Liver (tissue), 3 donors: ENCODE results near the gene SLC38A1.

Experiments
- EGR1 ChIP-seq, 2 donors: IDR thresholded peaks; 2 replicates each; pipeline ENCODE4 v1.6.1; 2016 to 2018; ENCODE audit warnings: antibody characterized with exemption in 2 of 2, low read depth in 2 of 2
- FOXA1 ChIP-seq: IDR thresholded peaks from 2 replicates; pipeline ENCODE4 v1.6.1; 2016; ENCODE audit warnings: antibody characterized with exemption
- GABPA ChIP-seq, 2 donors: IDR thresholded peaks in 1 of 2; conservative IDR thresholded peaks in 1 of 2; 2 replicates each; pipeline ENCODE4 v1.6.1; 2016; ENCODE audit warnings: antibody characterized with exemption in 2 of 2, mild to moderate bottlenecking in 1 of 2, moderate library complexity in 1 of 2
- HNF4G ChIP-seq: IDR thresholded peaks from 2 replicates; pipeline ENCODE4 v1.6.1; 2016; ENCODE audit warnings: antibody characterized with exemption
- JUND ChIP-seq, 2 donors: IDR thresholded peaks; 2 replicates each; pipeline ENCODE4 v1.6.1; 2016; ENCODE audit warnings: antibody characterized with exemption in 2 of 2
- RAD21 ChIP-seq, 2 donors: IDR thresholded peaks; 2 replicates each; pipeline ENCODE4 v1.6.1; 2016; ENCODE audit warnings: antibody characterized with exemption in 2 of 2, mild to moderate bottlenecking in 2 of 2
- RXRA ChIP-seq, 2 donors: IDR thresholded peaks; 2 replicates each; pipeline ENCODE4 v1.6.1; 2017 to 2018; ENCODE audit warnings: antibody characterized with exemption in 2 of 2, mild to moderate bottlenecking in 1 of 2
- SP1 ChIP-seq: IDR thresholded peaks from 2 replicates; pipeline ENCODE4 v1.6.1; 2018; ENCODE audit warnings: antibody characterized with exemption, mild to moderate bottlenecking
- TAF1 ChIP-seq: conservative IDR thresholded peaks from 2 replicates; pipeline ENCODE4 v1.6.1; 2016; ENCODE audit warnings: antibody characterized with exemption, mild to moderate bottlenecking
- YY1 ChIP-seq: IDR thresholded peaks from 2 replicates; pipeline ENCODE4 v1.6.1; 2016; ENCODE audit warnings: antibody characterized with exemption, mild to moderate bottlenecking
- TF ChIP-seq, protein P1 (sequence below): fragments of 150-350 bp; IDR thresholded peaks from 2 replicates; pipeline ENCODE4 v1.5.1; 2017; ENCODE audit warnings: improper control_type of control experiment, low read depth, low read length; ENCODE audit not compliant: missing input control
- TF ChIP-seq, protein P2 (sequence below): IDR thresholded peaks from 2 replicates; pipeline ENCODE4 v1.6.1; 2016; ENCODE audit warnings: antibody characterized with exemption
- TF ChIP-seq, protein P3 (sequence below): IDR thresholded peaks from 2 replicates; pipeline ENCODE4 v1.6.1; 2016; ENCODE audit warnings: antibody characterized with exemption
- TF ChIP-seq, protein P4 (sequence below): IDR thresholded peaks from 2 replicates; pipeline ENCODE4 v1.6.1; 2016; ENCODE audit warnings: antibody characterized with exemption, mild to moderate bottlenecking
- donor health status: healthy.
- donor health status: healthy.

DNA sequence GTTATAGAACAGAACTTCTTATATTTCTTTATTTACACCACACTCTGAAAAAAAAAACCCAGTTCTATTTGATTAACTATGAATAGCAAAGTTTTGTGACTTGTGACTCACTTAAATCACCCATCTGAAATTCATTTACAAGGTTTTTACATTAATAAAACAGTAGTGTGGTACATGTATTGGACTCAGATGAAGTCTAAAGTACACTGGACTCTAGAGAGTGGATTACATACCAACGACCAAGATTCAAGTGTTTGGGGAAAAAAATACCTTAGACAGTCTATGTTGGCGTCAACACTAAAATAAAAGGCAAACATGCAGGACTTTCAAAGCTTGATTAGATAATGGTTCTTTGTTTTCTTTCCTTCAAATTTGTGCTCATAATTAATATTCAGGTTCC is 85.7 kb downstream of the SLC38A1 start:
- TF ChIP-seq, protein P1, sequence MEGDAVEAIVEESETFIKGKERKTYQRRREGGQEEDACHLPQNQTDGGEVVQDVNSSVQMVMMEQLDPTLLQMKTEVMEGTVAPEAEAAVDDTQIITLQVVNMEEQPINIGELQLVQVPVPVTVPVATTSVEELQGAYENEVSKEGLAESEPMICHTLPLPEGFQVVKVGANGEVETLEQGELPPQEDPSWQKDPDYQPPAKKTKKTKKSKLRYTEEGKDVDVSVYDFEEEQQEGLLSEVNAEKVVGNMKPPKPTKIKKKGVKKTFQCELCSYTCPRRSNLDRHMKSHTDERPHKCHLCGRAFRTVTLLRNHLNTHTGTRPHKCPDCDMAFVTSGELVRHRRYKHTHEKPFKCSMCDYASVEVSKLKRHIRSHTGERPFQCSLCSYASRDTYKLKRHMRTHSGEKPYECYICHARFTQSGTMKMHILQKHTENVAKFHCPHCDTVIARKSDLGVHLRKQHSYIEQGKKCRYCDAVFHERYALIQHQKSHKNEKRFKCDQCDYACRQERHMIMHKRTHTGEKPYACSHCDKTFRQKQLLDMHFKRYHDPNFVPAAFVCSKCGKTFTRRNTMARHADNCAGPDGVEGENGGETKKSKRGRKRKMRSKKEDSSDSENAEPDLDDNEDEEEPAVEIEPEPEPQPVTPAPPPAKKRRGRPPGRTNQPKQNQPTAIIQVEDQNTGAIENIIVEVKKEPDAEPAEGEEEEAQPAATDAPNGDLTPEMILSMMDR, result no peak
- no peak for TF ChIP-seq FOXA1
- TF ChIP-seq RXRA (IDR thresholded peaks at IDR 0.05), result no peak
- no peak for TF ChIP-seq RAD21 (IDR thresholded peaks at IDR 0.05)
- TF ChIP-seq, protein P2, sequence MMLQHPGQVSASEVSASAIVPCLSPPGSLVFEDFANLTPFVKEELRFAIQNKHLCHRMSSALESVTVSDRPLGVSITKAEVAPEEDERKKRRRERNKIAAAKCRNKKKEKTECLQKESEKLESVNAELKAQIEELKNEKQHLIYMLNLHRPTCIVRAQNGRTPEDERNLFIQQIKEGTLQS, result no peak
- TF ChIP-seq HNF4G, result no peak
- no peak for TF ChIP-seq YY1
- TF ChIP-seq, protein P3, sequence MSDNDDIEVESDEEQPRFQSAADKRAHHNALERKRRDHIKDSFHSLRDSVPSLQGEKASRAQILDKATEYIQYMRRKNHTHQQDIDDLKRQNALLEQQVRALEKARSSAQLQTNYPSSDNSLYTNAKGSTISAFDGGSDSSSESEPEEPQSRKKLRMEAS, result no peak
- no peak for TF ChIP-seq JUND (IDR thresholded peaks at IDR 0.05)
- no peak for TF ChIP-seq GABPA (IDR thresholded peaks at IDR 0.05 in 1 of 2, conservative IDR thresholded peaks at IDR 0.05 in 1 of 2)
- TF ChIP-seq TAF1, result no peak
- TF ChIP-seq, protein P4, sequence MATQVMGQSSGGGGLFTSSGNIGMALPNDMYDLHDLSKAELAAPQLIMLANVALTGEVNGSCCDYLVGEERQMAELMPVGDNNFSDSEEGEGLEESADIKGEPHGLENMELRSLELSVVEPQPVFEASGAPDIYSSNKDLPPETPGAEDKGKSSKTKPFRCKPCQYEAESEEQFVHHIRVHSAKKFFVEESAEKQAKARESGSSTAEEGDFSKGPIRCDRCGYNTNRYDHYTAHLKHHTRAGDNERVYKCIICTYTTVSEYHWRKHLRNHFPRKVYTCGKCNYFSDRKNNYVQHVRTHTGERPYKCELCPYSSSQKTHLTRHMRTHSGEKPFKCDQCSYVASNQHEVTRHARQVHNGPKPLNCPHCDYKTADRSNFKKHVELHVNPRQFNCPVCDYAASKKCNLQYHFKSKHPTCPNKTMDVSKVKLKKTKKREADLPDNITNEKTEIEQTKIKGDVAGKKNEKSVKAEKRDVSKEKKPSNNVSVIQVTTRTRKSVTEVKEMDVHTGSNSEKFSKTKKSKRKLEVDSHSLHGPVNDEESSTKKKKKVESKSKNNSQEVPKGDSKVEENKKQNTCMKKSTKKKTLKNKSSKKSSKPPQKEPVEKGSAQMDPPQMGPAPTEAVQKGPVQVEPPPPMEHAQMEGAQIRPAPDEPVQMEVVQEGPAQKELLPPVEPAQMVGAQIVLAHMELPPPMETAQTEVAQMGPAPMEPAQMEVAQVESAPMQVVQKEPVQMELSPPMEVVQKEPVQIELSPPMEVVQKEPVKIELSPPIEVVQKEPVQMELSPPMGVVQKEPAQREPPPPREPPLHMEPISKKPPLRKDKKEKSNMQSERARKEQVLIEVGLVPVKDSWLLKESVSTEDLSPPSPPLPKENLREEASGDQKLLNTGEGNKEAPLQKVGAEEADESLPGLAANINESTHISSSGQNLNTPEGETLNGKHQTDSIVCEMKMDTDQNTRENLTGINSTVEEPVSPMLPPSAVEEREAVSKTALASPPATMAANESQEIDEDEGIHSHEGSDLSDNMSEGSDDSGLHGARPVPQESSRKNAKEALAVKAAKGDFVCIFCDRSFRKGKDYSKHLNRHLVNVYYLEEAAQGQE, result no peak
- TF ChIP-seq SP1, result no peak
- TF ChIP-seq EGR1 (IDR thresholded peaks at IDR 0.05; ENCODE audit: low read depth in 2 of 2), result no peak
